H9 (cell line): ENCODE data around the gene PDXK. TPM values are rescaled to one million over a fixed set of nuclear protein-coding genes. Genes with fewer than 3 reads are reported as not detected.

Source experiments
- DNase-seq: peaks from one replicate; pipeline ENCODE4 v3.0.0-alpha.2; 2017
- H2AFZ ChIP-seq: one replicate; pipeline ENCODE4 v1.6.1; 2013; ENCODE audit warnings: mild to moderate bottlenecking, low read length, control low read depth, moderate library complexity
- H2AK5ac ChIP-seq: 2 replicates; pipeline ENCODE4 v1.6.1; 2013; ENCODE audit warnings: low read length, control low read depth, mixed read lengths; ENCODE audit not compliant: insufficient read length
- H2BK120ac ChIP-seq: one replicate; pipeline ENCODE4 v1.6.1; 2013; ENCODE audit warnings: low read depth, mild to moderate bottlenecking, low read length, control low read depth, inconsistent platforms; ENCODE audit not compliant: poor library complexity, severe bottlenecking
- H2BK12ac ChIP-seq: 2 replicates; pipeline ENCODE4 v1.6.1; 2013; ENCODE audit warnings: low read length, control low read depth, mixed read lengths, low read depth; ENCODE audit not compliant: insufficient read length
- H2BK15ac ChIP-seq: 2 replicates; pipeline ENCODE4 v1.6.1; 2013; ENCODE audit warnings: low read depth, low read length, control low read depth
- H2BK20ac ChIP-seq: one replicate; pipeline ENCODE4 v1.6.1; 2013; ENCODE audit warnings: low read depth, mild to moderate bottlenecking, low read length, control low read depth, inconsistent platforms; ENCODE audit not compliant: poor library complexity, severe bottlenecking
- H2BK5ac ChIP-seq: 2 replicates; pipeline ENCODE4 v1.6.1; 2013; ENCODE audit warnings: low read length, control low read depth, mixed read lengths; ENCODE audit not compliant: insufficient read length
- H3K14ac ChIP-seq: 2 replicates; pipeline ENCODE4 v1.6.1; 2013; ENCODE audit warnings: low read length, control low read depth; ENCODE audit not compliant: insufficient read depth
- H3K18ac ChIP-seq: 2 replicates; pipeline ENCODE4 v1.6.1; 2013; ENCODE audit warnings: low read depth, mild to moderate bottlenecking, mixed read lengths, low read length, control low read depth; ENCODE audit not compliant: insufficient read length
- H3K23ac ChIP-seq: 2 replicates; pipeline ENCODE4 v1.6.1; 2013; ENCODE audit warnings: low read length, control low read depth, mixed read lengths, low read depth; ENCODE audit not compliant: insufficient read length
- H3K23me2 ChIP-seq: 2 replicates; pipeline ENCODE4 v1.6.1; 2013; ENCODE audit warnings: low read depth, mild to moderate bottlenecking, mixed read lengths, low read length, control low read depth; ENCODE audit not compliant: insufficient read length, poor library complexity, severe bottlenecking
- H3K27ac ChIP-seq: 2 replicates; pipeline ENCODE4 v1.5.1; 2013; ENCODE audit warnings: low read length, control low read depth, mixed read lengths, low read depth; ENCODE audit not compliant: insufficient read length
- H3K27me3 ChIP-seq: 2 replicates; pipeline ENCODE4 v1.6.1; 2013; ENCODE audit warnings: low read length, control low read depth, inconsistent platforms; ENCODE audit not compliant: insufficient read depth
- H3K4ac ChIP-seq: 2 replicates; pipeline ENCODE4 v1.6.1; 2013; ENCODE audit warnings: low read depth, mild to moderate bottlenecking, control low read depth, inconsistent platforms, low read length, moderate library complexity
- H3K4me1 ChIP-seq: 2 replicates; pipeline ENCODE4 v1.6.1; 2013; ENCODE audit warnings: low read length, control low read depth, inconsistent platforms; ENCODE audit not compliant: insufficient read depth
- H3K4me2 ChIP-seq: 2 replicates; pipeline ENCODE4 v1.6.1; 2013; ENCODE audit warnings: low read length, control low read depth, mixed read lengths; ENCODE audit not compliant: insufficient read length, insufficient read depth
- H3K56ac ChIP-seq: 2 replicates; pipeline ENCODE4 v1.6.1; 2013; ENCODE audit warnings: low read depth, mild to moderate bottlenecking, mixed read lengths, low read length, control low read depth; ENCODE audit not compliant: insufficient read length
- H3K79me1 ChIP-seq: 2 replicates; pipeline ENCODE4 v1.6.1; 2013; ENCODE audit warnings: low read depth, mild to moderate bottlenecking, moderate library complexity, low read length, control low read depth, inconsistent platforms; ENCODE audit not compliant: insufficient read depth, poor library complexity, severe bottlenecking
- H3K79me2 ChIP-seq: 2 replicates; pipeline ENCODE4 v1.6.1; 2013; ENCODE audit warnings: low read length, control low read depth, inconsistent platforms; ENCODE audit not compliant: insufficient read depth
- H3K9ac ChIP-seq: 2 replicates; pipeline ENCODE4 v1.6.1; 2013; ENCODE audit warnings: low read length, control low read depth, mixed read lengths; ENCODE audit not compliant: insufficient read length; ENCODE audit errors: extremely low read depth
- H3K9me3 ChIP-seq: one replicate; pipeline ENCODE4 v1.6.1; 2013; ENCODE audit warnings: low read depth, low read length, inconsistent platforms; ENCODE audit not compliant: control insufficient read depth
- H3T11ph ChIP-seq: one replicate; pipeline ENCODE4 v1.6.1; 2013; ENCODE audit warnings: mild to moderate bottlenecking, low read length, control low read depth, inconsistent platforms
- H4K20me1 ChIP-seq: one replicate; pipeline ENCODE4 v1.6.1; 2013; ENCODE audit not compliant: control insufficient read depth, insufficient read length, insufficient read depth
- H4K5ac ChIP-seq: 2 replicates; pipeline ENCODE4 v1.6.1; 2013; ENCODE audit warnings: low read depth, mild to moderate bottlenecking, mixed read lengths, low read length, control low read depth; ENCODE audit not compliant: insufficient read length
- H4K8ac ChIP-seq: replicated peaks from 2 replicates; pipeline ENCODE4 v1.6.1; 2013; ENCODE audit warnings: low read length, control low read depth, mixed read lengths, low read depth; ENCODE audit not compliant: insufficient read length
- H4K91ac ChIP-seq: 2 replicates; pipeline ENCODE4 v1.6.1; 2013; ENCODE audit warnings: low read depth, mild to moderate bottlenecking, moderate library complexity, mixed read lengths, low read length, control low read depth; ENCODE audit not compliant: insufficient read length
- H3K27ac Mint-ChIP-seq, 3 experiments: 2 replicates in 2 of 3; 3 replicates in 1 of 3; pipeline ENCODE4 v1.8.0; 2020 to 2021; ENCODE audit warnings: mixed read lengths in 3 of 3, mild to moderate bottlenecking in 1 of 3, moderate library complexity in 1 of 3
- H3K27me3 Mint-ChIP-seq: 2 replicates; pipeline ENCODE4 v1.8.0; 2021; ENCODE audit warnings: low read depth, mild to moderate bottlenecking, moderate library complexity, mixed read lengths
- H3K36me3 Mint-ChIP-seq, 3 experiments: 2 replicates in 2 of 3; 3 replicates in 1 of 3; pipeline ENCODE4 v1.8.0; 2020 to 2021; ENCODE audit warnings: low read depth in 3 of 3, mixed read lengths in 3 of 3; ENCODE audit not compliant: insufficient read depth in 1 of 3
- H3K4me1 Mint-ChIP-seq, 2 experiments: 2 replicates each; pipeline ENCODE4 v1.8.0; 2020; ENCODE audit warnings: mixed read lengths in 2 of 2
- H3K4me3 Mint-ChIP-seq, 2 experiments: 2 replicates in 1 of 2; 3 replicates in 1 of 2; pipeline ENCODE4 v1.8.0; 2020 to 2021; ENCODE audit warnings: mild to moderate bottlenecking in 2 of 2, mixed read lengths in 2 of 2, moderate library complexity in 1 of 2
- H3K9me3 Mint-ChIP-seq, 2 experiments: 2 replicates in 1 of 2; 3 replicates in 1 of 2; pipeline ENCODE4 v1.8.0; 2020; ENCODE audit warnings: mild to moderate bottlenecking in 2 of 2, mixed read lengths in 2 of 2, moderate library complexity in 1 of 2
- WGBS: extraction: QIAGEN DNeasy Blood & Tissue Kit; methylation state at CpG from one replicate; pipeline ENCODE4 v1.1.7; 2013; ENCODE audit warnings: missing lambda C conversion rate, low lambda C conversion rate, mixed read lengths; ENCODE audit not compliant: insufficient read length; ENCODE audit errors: extremely low coverage; 5-methylcytosine and 5-hydroxymethylcytosine counted together
- total RNA-seq: library from RNA; stranded (reverse); gene quantifications from 2 replicates; pipeline ENCODE4 v1.2.1, GENCODE V29; 2021
- TF ChIP-seq, protein P1 (sequence below): fragments of 200-600 bp; sonication (generic); conservative IDR thresholded peaks from 3 replicates; pipeline ENCODE4 v1.8.0; 2021; ENCODE audit warnings: antibody characterized with exemption, mild to moderate bottlenecking

The PDXK gene
- total RNA-seq, 1 experiment from 2014 or later = 109 TPM

DNA sequence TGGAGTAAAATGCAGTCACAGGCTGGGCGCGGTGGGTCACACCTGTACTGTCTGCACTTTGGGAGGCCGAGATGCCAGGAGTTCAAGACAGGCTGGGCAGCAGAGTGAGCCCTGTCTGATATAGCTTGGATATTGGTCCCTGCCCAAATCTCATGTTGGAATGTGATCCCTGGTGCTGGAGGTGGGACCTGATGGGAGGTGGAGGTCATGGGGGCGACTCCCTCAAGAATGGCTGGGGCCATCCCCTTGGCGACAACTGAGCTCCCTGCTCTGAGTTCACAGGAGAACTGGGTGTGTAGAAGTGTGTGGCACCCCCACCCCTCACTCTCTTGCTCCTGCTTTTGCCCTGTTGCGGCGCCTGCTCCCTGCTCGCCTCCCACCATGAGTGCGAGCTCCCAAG is 11.5 kb upstream of the PDXK start:
- H3K23me2 ChIP-seq = no peaks in the 10 kb centered on the region
- no peak overlapping the region for H2AFZ ChIP-seq
- H3K4me2 ChIP-seq = no peak overlapping the region
- H3T11ph ChIP-seq = no peak overlapping the region
- H4K20me1 ChIP-seq = no peaks in the 10 kb centered on the region
- no peak overlapping the region for H3K9ac ChIP-seq
- H2BK120ac ChIP-seq = no peak overlapping the region
- no peak overlapping the region for H3K27ac ChIP-seq
- TF ChIP-seq, protein P1, sequence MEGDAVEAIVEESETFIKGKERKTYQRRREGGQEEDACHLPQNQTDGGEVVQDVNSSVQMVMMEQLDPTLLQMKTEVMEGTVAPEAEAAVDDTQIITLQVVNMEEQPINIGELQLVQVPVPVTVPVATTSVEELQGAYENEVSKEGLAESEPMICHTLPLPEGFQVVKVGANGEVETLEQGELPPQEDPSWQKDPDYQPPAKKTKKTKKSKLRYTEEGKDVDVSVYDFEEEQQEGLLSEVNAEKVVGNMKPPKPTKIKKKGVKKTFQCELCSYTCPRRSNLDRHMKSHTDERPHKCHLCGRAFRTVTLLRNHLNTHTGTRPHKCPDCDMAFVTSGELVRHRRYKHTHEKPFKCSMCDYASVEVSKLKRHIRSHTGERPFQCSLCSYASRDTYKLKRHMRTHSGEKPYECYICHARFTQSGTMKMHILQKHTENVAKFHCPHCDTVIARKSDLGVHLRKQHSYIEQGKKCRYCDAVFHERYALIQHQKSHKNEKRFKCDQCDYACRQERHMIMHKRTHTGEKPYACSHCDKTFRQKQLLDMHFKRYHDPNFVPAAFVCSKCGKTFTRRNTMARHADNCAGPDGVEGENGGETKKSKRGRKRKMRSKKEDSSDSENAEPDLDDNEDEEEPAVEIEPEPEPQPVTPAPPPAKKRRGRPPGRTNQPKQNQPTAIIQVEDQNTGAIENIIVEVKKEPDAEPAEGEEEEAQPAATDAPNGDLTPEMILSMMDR = no peak
- no peaks in the 10 kb centered on the region for H3K79me2 ChIP-seq
- H2BK20ac ChIP-seq = no peak overlapping the region
- H3K36me3 Mint-ChIP-seq = no peaks in the 10 kb centered on the region
- H3K23ac ChIP-seq = no peak overlapping the region
- no peaks in the 10 kb centered on the region for H3K9me3 ChIP-seq
- H3K14ac ChIP-seq = no peak overlapping the region
- H3K27me3 Mint-ChIP-seq = no peaks in the 10 kb centered on the region
- WGBS = no CpG with 5 or more reads among the region's 9 CpGs
- no peak overlapping the region for H4K5ac ChIP-seq
- no peak overlapping the region for H3K4me3 Mint-ChIP-seq
- no peaks in the 10 kb centered on the region for H3K27me3 ChIP-seq
- no peaks in the 10 kb centered on the region; a peak in 1 of 5 replicates for H3K9me3 Mint-ChIP-seq
- no peak overlapping the region for H4K91ac ChIP-seq
- no peak overlapping the region for H4K8ac ChIP-seq
- H2AK5ac ChIP-seq = no peak overlapping the region
- no peak for DNase-seq
- H3K56ac ChIP-seq = no peak overlapping the region
- H2BK12ac ChIP-seq = no peak overlapping the region
- H3K18ac ChIP-seq = no peak overlapping the region
- H3K79me1 ChIP-seq = no peaks in the 10 kb centered on the region
- H3K27ac Mint-ChIP-seq = no peak overlapping the region
- no peak overlapping the region for H2BK5ac ChIP-seq
- H3K4me1 ChIP-seq = peaks cover 2% of the 10 kb centered on the region; the same call in 1 of the 2 replicates
- H3K4ac ChIP-seq = no peak overlapping the region
- no peak overlapping the region for H2BK15ac ChIP-seq
- H3K4me1 Mint-ChIP-seq = peaks cover 21 to 25% of the 10 kb centered on the region in 2 experiments
